ENCODE data around the gene PLEKHH1.

GRCh38 chr14:67562776-67563150 is 29.7 kb downstream of the PLEKHH1 start:
- TF ChIP-seq CTCF (IDR thresholded peaks at IDR 0.05 in 2 of 3, conservative IDR thresholded peaks at IDR 0.05 in 1 of 3; ENCODE audit: insufficient read depth in 2 of 3, low read depth in 1 of 3, low read length in 3 of 3) (no peak), CBX5 (IDR thresholded peaks at IDR 0.05; ENCODE audit: borderline replicate concordance, low read depth) (no peak), POLR2A (conservative IDR thresholded peaks at IDR 0.05) (no peak), ZNF133 (CRISPR knock-in tag; IDR thresholded peaks at IDR 0.05) (no peak), SAFB2 (IDR thresholded peaks at IDR 0.05; ENCODE audit: borderline replicate concordance, low read depth, low read length, severe bottlenecking) (no peak), TSC22D4 (tag; IDR thresholded peaks at IDR 0.05) (no peak), ZNF124 (CRISPR knock-in tag; IDR thresholded peaks at IDR 0.05) (no peak), FOXP1 (CRISPR knock-in tag; IDR thresholded peaks at IDR 0.05) (no peak), SETDB1 (IDR thresholded peaks at IDR 0.05; ENCODE audit: low read length) (no peak), MXD1 (CRISPR knock-in tag; IDR thresholded peaks at IDR 0.05; ENCODE audit: borderline replicate concordance, poor library complexity, severe bottlenecking) (no peak), TCF7L2 (IDR thresholded peaks at IDR 0.05; ENCODE audit: low read depth, low read length) (no peak), ZNF589 (CRISPR knock-in tag; IDR thresholded peaks at IDR 0.05; ENCODE audit: low read depth) (no peak), ATF7 (IDR thresholded peaks at IDR 0.05) (no peak), SRF (CRISPR knock-in tag; IDR thresholded peaks at IDR 0.05) (no peak)

All from K562 (cell line).